K562 (cell line): ENCODE data around the gene SYT6. TPM values are rescaled to one million over a fixed set of nuclear protein-coding genes. Genes with fewer than 3 reads are reported as not detected.

Source experiments
- ATAC-seq: fragments of 200-7000 bp; cut with Tn5 transposase; 3 replicates; pipeline ENCODE4 v1.9.1; 2020; ENCODE audit warnings: moderate library complexity
- BruUV-seq: library from RNA; stranded (reverse); fragments of 400-500 nt; replicated peaks from 2 replicates; lab custom pipeline; 2021; lab: Mats Ljungman, UMichigan
- CTCF ChIA-PET: fragments of 300-600 bp; formaldehyde crosslinking; extraction: SDS; loops from one replicate; lab custom pipeline; 2021; ENCODE audit warnings: low intra/inter-chr PET ratio; lab: Yijun Ruan, JAX
- POLR2A ChIA-PET: fragments of 300-600, 350-650 bp; sonication (Branson Sonifier 250); formaldehyde crosslinking; extraction: SDS; loops from one replicate; lab custom pipeline; 2021; ENCODE audit warnings: antibody characterized with exemption, inconsistent platforms; lab: Yijun Ruan, JAX
- DNase-seq, 4 experiments: peaks; one replicate each; pipeline versions ENCODE4 v3.0.0 to v3.0.0-alpha.2; 2011 to 2018; ENCODE audit warnings: low spot score in 3 of 4, mixed read lengths in 3 of 4; ENCODE audit errors: extremely low read depth in 1 of 4
- FAIRE-seq: peaks from 2 replicates; lab custom pipeline; 2011; peaks lifted over from hg19 to GRCh38; lab: Jason Lieb, UNC
- H2AFZ ChIP-seq: 2 replicates; pipeline ENCODE4 v1.6.0; 2011; ENCODE audit warnings: low read depth, low read length, control low read depth, inconsistent platforms
- H3K27ac ChIP-seq: fragments of 200-600 bp; 3 replicates; pipeline ENCODE4 v1.8.0; 2011; ENCODE audit warnings: low read depth, mild to moderate bottlenecking, control low read depth, inconsistent platforms, low read length, moderate library complexity, mixed read lengths; ENCODE audit errors: extremely low read depth
- H3K27me3 ChIP-seq, 2 experiments: fragments of 300-600 bp in 1 of 2; 2 replicates in 1 of 2; 3 replicates in 1 of 2; pipeline versions ENCODE4 v1.6.0 to v1.8.0; 2011; ENCODE audit warnings: inconsistent platforms in 2 of 2, low read length in 2 of 2, mild to moderate bottlenecking in 1 of 2, mixed read lengths in 1 of 2, moderate library complexity in 1 of 2; ENCODE audit not compliant: control insufficient read depth in 2 of 2, insufficient read depth in 2 of 2
- H3K36me3 ChIP-seq: fragments of 300-600 bp; 3 replicates; pipeline ENCODE4 v1.8.0; 2011; ENCODE audit warnings: mild to moderate bottlenecking, low read length, inconsistent platforms; ENCODE audit not compliant: control insufficient read depth, insufficient read depth
- H3K4me1 ChIP-seq, 2 experiments: fragments of 200-600 bp in 1 of 2; replicated peaks in 1 of 2; 2 replicates in 1 of 2; 3 replicates in 1 of 2; pipeline versions ENCODE4 v1.5.1 to v1.8.0; 2011; ENCODE audit warnings: inconsistent platforms in 2 of 2, low read length in 2 of 2, mild to moderate bottlenecking in 1 of 2, mixed read lengths in 1 of 2, moderate library complexity in 1 of 2; ENCODE audit not compliant: control insufficient read depth in 2 of 2, insufficient read depth in 2 of 2
- H3K4me2 ChIP-seq: 2 replicates; pipeline ENCODE4 v1.6.1; 2011; ENCODE audit warnings: low read length, control low read depth, inconsistent platforms, mixed read lengths; ENCODE audit not compliant: insufficient read depth
- H3K4me3 ChIP-seq: fragments of 200-600 bp; sonication (generic), shearing (Covaris generic); 2 replicates; pipeline ENCODE4 v1.5.1; 2016; ENCODE audit warnings: control low read depth, inconsistent platforms
- H3K79me2 ChIP-seq: fragments of 200-600 bp; 3 replicates; pipeline ENCODE4 v1.8.0; 2011; ENCODE audit warnings: low read length, inconsistent platforms; ENCODE audit not compliant: control insufficient read depth, insufficient read depth
- H3K9ac ChIP-seq, 2 experiments: 2 replicates each; pipeline versions ENCODE4 v1.6.0 to v1.6.1; 2011; ENCODE audit warnings: low read depth in 2 of 2, low read length in 2 of 2, control low read depth in 1 of 2, inconsistent platforms in 1 of 2, mild to moderate bottlenecking in 1 of 2, mixed read lengths in 1 of 2; ENCODE audit not compliant: insufficient read depth in 1 of 2
- H3K9me1 ChIP-seq: one replicate; pipeline ENCODE4 v1.6.0; 2011; ENCODE audit warnings: inconsistent platforms, mild to moderate bottlenecking, low read length, moderate library complexity; ENCODE audit not compliant: control insufficient read depth, insufficient read depth
- H3K9me3 ChIP-seq: replicated peaks from 2 replicates; pipeline ENCODE4 v1.5.1; 2011; ENCODE audit warnings: low read depth, low read length, inconsistent platforms; ENCODE audit not compliant: control insufficient read depth, insufficient read depth
- H4K20me1 ChIP-seq: replicated peaks from 2 replicates; pipeline ENCODE4 v1.6.1; 2011; ENCODE audit warnings: low read length, inconsistent platforms, mixed read lengths; ENCODE audit not compliant: control insufficient read depth, insufficient read depth
- FOXJ2 ChIP-seq: fragments of 200-800 bp; sonication (Bioruptor generic); IDR thresholded peaks from 2 replicates; pipeline ENCODE4 v1.6.1; 2016; ENCODE audit warnings: missing genetic modification characterization, missing compliant biosample characterization
- in situ Hi-C: fragments of 300-500 bp; cut with MboI; formaldehyde crosslinking; loops from 4 replicates; pipeline ENCODE4 v1.15.0; 2018; ENCODE audit warnings: inconsistent platforms, mixed read lengths
- intact Hi-C: fragments of 100-400 bp; cut with micrococcal nuclease; formaldehyde crosslinking; loops from 2 replicates; pipeline ENCODE4 v1.14.2; 2022
- polyA plus RNA-seq, 8 experiments: library from polyadenylated mRNA; depleted of rRNA in 4 of 8; stranded (reverse) in 5 of 8; unstranded in 3 of 8; fragments of >200 nt; fragmentation: Nextera tagmentation in 2 of 8; fragmentation: Illumina TruSeq in 1 of 8; extraction: Ambion mirVana in 2 of 8; extraction: Trizol in 1 of 8; gene quantifications; 2 replicates each; pipeline versions ENCODE4 v1.2.1 to v1.2.3, GENCODE V29; 2011 to 2014; ENCODE audit warnings: inconsistent platforms in 1 of 8, missing spikeins in 1 of 8
- total RNA-seq, 7 experiments: library from RNA; depleted of rRNA in 6 of 7; stranded (reverse); fragments of >200 nt in 6 of 7; fragmentation: Illumina TruSeq in 2 of 7; extraction: Trizol in 2 of 7; gene quantifications; 2 replicates each; pipeline versions ENCODE4 v1.2.1 to v1.2.3, GENCODE V29; 2011 to 2021; ENCODE audit warnings: low replicate concordance in 1 of 7
- TF ChIP-seq, protein P1 (sequence below), 3 experiments: fragments of 200-800 bp in 1 of 3; fragments of 250-450 bp in 1 of 3; fragments of 450-650 bp in 1 of 3; sonication (Bioruptor Pico) in 1 of 3; sonication (Bioruptor generic) in 1 of 3; formaldehyde crosslinking in 1 of 3; IDR thresholded peaks; 2 replicates each; pipeline versions ENCODE4 v1.6.1 to v1.8.0; 2016 to 2022; ENCODE audit warnings: mild to moderate bottlenecking in 2 of 3, missing genetic modification characterization in 2 of 3, missing compliant biosample characterization in 1 of 3, moderate library complexity in 1 of 3

The SYT6 gene
- total and polyA plus RNA-seq, 9 of the 15 experiments (the other 6 are each of a cell fraction or from before 2014, with no cell fraction given), result 0.06 TPM; not detected in 8

DNA sequence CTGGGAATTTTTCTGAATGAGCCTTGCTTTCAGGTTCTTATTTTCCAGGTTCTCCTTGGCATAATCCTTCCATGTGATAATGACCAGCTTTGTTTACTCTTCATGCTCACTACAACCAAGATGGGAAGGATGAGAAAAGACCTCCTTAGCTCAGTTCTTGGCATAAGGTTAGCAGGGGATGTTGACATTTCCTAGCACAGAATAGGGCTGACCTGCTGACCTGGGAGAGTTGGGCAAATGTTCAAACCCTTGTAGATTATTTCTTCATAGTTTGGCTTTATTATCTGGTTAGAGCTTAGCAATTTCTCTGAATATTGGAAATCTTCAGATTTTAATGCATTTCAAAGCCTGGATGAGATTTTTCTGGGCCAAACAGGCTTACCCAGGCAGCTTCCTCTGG is 23.6 kb upstream of the SYT6 start:
- in situ Hi-C loops, result no loop called here
- DNase-seq (no peak), ATAC-seq (no peak), FAIRE-seq (no peak)
- Histone ChIP-seq H3K27ac (no peak overlapping the region), H3K4me3 (no peak overlapping the region), H2AFZ (no peak overlapping the region), H4K20me1 (no peaks in the 10 kb centered on the region), H3K79me2 (no peaks in the 10 kb centered on the region), H3K4me2 (no peak overlapping the region), H3K9me1 (no peaks in the 10 kb centered on the region), H3K36me3 (no peaks in the 10 kb centered on the region), H3K27me3 (peaks cover 10 to 13% of the 10 kb centered on the region in 2 experiments), H3K9me3 (no peaks in the 10 kb centered on the region), H3K4me1 (no peaks in the 10 kb centered on the region), H3K9ac (no peak overlapping the region)
- no TSS peak for BruUV-seq
- CTCF ChIA-PET, result no interaction called here
- POLR2A ChIA-PET, result interaction anchor here (0.6 to 1.6 kb wide), 4 partner anchors 11 to 101 kb away, joined by 3 to 5 read pairs (median 3); no protein-coding TSS in a partner anchor
- intact Hi-C loops, result no loop called here
- TF ChIP-seq, protein P1, sequence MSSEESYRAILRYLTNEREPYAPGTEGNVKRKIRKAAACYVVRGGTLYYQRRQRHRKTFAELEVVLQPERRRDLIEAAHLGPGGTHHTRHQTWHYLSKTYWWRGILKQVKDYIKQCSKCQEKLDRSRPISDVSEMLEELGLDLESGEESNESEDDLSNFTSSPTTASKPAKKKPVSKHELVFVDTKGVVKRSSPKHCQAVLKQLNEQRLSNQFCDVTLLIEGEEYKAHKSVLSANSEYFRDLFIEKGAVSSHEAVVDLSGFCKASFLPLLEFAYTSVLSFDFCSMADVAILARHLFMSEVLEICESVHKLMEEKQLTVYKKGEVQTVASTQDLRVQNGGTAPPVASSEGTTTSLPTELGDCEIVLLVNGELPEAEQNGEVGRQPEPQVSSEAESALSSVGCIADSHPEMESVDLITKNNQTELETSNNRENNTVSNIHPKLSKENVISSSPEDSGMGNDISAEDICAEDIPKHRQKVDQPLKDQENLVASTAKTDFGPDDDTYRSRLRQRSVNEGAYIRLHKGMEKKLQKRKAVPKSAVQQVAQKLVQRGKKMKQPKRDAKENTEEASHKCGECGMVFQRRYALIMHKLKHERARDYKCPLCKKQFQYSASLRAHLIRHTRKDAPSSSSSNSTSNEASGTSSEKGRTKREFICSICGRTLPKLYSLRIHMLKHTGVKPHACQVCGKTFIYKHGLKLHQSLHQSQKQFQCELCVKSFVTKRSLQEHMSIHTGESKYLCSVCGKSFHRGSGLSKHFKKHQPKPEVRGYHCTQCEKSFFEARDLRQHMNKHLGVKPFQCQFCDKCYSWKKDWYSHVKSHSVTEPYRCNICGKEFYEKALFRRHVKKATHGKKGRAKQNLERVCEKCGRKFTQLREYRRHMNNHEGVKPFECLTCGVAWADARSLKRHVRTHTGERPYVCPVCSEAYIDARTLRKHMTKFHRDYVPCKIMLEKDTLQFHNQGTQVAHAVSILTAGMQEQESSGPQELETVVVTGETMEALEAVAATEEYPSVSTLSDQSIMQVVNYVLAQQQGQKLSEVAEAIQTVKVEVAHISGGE (CRISPR knock-in tag; IDR thresholded peaks at IDR 0.05), result 0 out of 6 replicates have a peak, but pooled peaks of 1 of the 3 experiments have one; percentile 21
- TF ChIP-seq FOXJ2, result no peak
